GM21515 (cell line): Measurements from ENCODE around the gene ARHGAP19.

Experiments
- ATAC-seq: cut with Tn5 transposase; IDR thresholded peaks from one replicate; pipeline ENCODE4 v1.9.1; 2021; ENCODE audit not compliant: unreplicated experiment

The ARHGAP19 gene

GRCh38 chr10:97292097-97292861 is at the start of gene ARHGAP19:
ARHGAP19 (minus strand) TSS chr10:97292637; CDS start chr10:97292627, 10 bp downstream.
- peak; percentile 97 for ATAC-seq

GRCh38 chr10:97341416-97341815 is 49.0 kb upstream of the ARHGAP19 start:
- ATAC-seq = no peak

DNA sequence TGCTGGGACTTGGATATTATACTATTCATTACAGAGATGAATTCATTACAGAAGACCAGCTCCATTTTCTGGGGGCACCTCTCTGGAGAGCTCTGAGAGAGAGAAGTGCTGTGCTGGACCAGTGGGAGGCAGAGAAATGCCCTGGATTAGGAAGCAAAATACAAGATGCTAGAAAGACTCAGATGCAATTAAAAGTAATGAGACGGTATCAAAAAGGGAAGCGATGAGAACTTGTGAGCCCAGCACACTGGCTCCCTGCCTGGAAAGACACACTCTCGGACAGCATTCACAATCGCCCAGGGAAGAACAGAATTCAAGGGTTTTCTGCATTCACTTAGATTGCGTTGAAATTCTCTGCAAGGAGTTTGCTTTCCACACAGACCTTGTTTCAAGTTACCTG is 45.6 kb upstream of the ARHGAP19 start:
- ATAC-seq = no peak

DNA sequence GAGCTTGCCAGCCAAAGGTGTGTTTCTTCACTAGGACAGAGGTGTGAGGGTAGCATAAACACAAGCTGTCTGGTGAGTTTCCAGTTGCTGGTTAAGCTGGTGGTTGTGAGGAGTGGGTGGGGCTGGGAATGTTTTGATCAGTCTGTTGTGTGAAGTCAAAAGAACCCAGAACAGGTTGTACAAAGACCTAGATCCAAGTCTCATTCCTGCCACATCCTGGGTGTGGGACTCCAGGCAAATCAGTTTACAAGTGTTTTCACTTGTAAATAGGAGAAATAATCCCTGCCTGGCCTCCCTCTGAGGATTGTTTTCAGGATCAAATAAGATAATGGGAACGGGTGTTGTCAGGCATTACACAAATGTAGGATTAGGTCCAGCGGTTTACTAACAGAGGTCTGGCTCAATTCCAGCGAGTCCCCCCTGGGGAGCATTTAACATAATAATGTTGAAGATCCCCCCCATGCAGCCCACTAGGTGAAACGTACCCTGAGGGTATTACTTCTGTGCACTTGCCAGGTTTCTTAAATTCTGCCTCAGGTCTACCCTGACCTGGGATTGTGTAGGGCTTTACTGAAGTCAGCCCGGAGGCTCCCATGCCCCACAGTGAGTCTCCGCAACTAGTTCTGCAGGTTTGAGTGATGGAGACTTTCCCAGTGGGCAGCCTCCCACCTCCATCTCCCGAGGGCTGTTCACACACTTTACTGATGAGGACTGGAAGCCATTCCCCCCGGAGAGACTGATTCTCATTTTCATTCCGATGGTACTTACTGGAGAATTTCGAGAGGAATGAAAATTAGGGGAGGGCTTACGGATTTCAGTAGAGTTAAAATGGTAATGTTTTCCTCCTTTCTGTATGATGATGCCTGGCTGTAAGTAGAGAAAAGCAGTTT is 44.8 kb upstream of the ARHGAP19 start:
- no peak for ATAC-seq

DNA sequence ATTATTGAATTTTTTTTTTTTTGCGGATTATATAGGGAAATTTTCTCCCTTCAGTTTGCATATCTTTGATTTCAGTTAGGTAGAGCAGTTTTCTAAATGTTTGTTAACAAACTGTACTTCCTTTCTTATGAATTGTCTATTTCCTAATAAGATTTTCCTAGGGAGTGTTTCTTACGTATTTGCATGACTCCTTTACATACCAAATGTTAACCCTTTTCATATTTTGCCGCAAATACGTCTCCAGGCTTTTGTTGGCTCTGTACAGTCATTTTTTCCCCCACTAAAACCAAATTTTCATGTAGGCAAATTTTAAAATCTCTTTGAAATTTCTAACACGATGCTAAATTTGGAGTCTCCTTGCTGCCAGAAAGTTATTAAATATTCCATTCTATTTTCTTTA is 44.0 kb upstream of the ARHGAP19 start:
- no peak for ATAC-seq

- no peak for ATAC-seq
Measured at GRCh38 chr10:97336006-97336405, 43.6 kb upstream of the ARHGAP19 start.

GRCh38 chr10:97335188-97335619 is 42.8 kb upstream of the ARHGAP19 start:
- no peak for ATAC-seq

- peak; percentile 83 for ATAC-seq
Measured at GRCh38 chr10:97334370-97335175, 42.1 kb upstream of the ARHGAP19 start, which contains the start of gene FRAT2. FRAT2 (minus strand) TSS chr10:97334729; CDS start chr10:97334572, 157 bp downstream.

GRCh38 chr10:97333601-97334369 is 41.3 kb upstream of the ARHGAP19 start:
- peak; percentile 25 for ATAC-seq

- no peak for ATAC-seq
Measured at GRCh38 chr10:97333351-97333600, 40.8 kb upstream of the ARHGAP19 start.

- ATAC-seq = no peak
Measured at GRCh38 chr10:97332591-97333350, 40.3 kb upstream of the ARHGAP19 start.

GRCh38 chr10:97331153-97331703 is 38.8 kb upstream of the ARHGAP19 start:
- ATAC-seq = no peak

DNA sequence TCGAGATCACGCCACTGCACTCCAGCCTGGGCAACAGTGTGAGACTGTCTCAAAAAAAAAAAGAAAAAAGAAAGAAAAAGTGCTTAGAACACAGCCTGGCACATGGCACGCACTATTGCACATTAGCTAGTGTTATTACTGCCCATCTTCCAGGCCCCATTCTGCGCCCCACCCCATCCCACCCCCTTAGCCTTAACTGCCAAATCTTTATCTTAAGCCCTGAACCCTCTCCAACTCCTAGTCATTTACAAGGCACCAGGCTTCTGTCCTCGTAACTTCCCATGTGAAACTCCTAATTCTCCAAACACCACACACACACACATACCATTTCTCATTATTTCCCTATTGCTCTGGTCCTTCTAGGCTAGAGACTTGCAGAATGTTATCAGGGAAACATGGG is 37.3 kb upstream of the ARHGAP19 start:
- no peak for ATAC-seq

DNA sequence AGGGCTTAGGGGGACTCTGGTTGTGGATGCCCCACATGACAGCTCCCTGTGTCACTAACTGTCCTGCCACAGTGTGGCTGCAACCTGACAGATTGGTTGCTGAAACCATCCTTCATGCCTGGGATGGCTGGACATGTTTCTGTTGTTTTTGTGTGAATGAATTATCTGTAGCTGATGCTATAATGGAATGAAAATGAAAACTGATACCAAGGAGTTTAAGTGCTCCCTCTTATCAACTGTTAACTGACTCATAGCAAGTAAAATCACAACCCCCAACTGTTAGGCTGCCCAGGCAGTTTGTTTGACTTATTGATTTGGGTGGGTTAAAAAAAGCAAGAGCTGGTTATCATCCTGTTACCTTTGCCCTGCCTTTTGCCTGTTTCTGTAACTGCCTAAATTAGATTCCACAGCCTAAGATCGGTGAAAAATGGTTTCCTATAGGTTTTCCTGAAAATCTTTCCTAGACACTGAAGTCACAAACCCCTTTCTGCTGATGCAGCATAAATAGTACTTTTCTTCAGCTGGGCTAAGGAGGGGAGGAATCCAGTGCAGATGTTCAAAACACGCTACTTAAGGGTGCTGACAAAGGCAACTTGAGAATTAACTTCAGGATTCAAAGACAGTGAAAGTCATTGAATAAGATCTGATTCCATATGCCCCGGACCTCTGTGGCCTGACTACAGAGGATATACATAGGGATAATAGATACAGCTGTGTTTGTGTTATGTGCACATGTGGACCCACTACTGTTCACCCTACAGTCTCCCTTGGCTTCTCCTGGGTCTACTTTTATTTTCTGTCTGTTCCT is 36.4 kb upstream of the ARHGAP19 start:
- ATAC-seq = no peak

DNA sequence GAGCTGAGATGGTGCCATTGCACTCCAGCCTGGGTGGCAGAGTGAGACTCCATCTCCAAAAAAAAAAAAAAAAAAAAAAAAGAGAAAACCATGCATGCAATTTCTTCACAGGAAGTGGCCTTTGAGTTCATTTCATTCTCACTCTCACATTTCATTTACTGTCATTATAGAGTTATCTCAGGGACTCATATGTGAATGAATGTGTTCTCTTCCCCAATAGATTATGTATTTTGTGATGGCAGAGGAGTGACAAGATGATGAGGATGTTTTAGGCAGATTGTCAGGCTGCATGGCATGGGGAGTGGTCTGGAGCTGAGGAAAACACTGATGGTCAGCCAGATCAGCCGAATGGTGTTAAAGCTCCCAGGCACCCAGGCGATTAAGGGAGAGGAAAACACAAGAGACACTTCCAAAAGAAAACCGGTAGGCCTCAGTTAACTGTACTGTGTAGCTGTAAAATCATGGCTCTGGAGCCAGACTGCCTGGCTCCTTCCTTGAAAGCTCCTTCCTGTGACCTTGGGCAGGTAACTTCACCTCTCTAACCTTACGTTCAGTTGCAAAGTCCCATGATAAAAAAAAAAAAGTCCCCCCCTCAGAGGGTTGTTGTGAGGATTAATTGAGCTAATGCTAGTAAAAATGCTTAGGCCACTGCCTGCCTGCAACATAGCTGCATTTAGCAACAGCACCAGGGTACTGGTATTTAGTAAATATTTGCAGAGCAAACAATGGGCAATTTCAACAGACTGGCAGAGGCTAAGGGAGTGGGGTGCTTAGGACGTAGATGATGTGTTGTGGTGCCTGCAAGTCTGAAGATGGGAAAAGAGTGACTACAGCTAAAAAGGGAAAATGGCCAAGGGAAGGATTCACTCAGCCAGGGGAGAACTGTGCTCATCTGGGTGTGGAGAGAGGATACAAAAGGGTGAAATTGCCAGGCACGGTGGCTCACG is 35.2 kb upstream of the ARHGAP19 start:
- no peak for ATAC-seq

DNA sequence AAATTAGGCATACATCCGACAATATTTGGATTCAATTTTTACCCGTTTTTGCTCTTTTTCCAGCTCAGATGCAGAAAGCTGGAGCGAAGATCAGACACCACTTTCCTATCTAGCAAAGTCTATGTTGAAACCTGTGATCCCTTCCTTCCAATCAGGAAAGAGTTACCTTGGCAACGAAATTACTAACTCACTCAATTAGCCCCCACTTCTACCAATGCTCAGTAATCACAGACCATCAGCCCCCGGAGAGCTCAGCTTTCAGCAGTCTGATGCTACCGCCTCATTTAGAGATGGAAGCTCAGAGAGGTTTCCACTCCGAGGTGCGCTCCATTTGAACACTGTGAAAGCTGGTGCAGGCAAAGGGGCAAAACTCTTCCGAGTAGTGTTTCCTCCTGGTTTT is 33.3 kb upstream of the ARHGAP19 start:
- ATAC-seq = no peak

DNA sequence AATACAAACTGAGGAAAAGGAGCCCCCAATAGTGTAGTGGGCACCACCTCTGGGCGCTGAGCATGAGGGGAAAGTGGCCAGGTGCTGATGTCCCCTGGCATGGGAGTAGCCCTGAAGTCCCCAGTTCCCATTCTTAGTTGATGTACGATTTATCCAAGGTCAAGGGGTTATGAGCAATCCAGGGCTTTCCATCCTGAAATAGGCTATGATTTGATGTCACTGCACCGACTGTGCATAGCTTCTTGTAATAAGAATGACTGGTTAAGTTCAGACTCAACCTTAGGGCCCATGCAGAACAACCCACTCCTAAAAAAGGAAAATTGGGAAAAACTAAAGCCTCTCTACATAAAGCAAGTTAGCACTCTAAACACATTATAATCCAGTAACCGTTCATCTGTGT is 31.1 kb upstream of the ARHGAP19 start:
- no peak for ATAC-seq

DNA sequence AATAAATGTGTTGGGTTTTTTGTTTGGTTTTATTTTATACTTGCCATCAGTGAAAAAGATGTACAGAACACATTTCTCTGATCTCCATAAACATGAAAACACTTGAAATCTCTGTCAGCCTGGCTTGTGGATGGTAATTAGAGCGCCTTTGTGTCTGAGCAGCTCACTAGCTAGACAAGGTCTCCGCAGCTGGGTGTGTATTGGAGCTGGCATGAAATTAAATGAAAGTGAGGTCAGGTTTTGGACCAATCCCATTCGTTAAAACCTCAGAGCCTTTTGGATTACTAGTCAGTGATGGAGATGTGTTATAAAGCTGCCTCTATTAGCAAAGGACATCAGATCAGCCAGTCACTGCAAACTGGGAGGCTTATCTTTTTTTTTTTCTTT is 29.4 kb upstream of the ARHGAP19 start:
- no peak for ATAC-seq
